Vagina (tissue), 2 donors: ENCODE measurements around the gene ALKBH3. TPM values are rescaled to one million over a fixed set of nuclear protein-coding genes. Genes with fewer than 3 reads are reported as not detected.

ENCODE experiments used
- DNase-seq, 2 donors: peaks; one replicate each; pipeline ENCODE4 v3.0.0-alpha.2; 2017; ENCODE audit errors: extremely low spot score in 2 of 2
- H3K27ac ChIP-seq: fragments of 200-600 bp; sonication (generic); one replicate; pipeline ENCODE4 v1.5.1; 2019
- H3K27me3 ChIP-seq: fragments of 200-600 bp; sonication (generic); one replicate; pipeline ENCODE4 v1.5.1; 2019
- H3K36me3 ChIP-seq, 2 donors: fragments of 200-600 bp; sonication (generic); one replicate each; pipeline ENCODE4 v1.5.1; 2017 to 2019
- H3K4me1 ChIP-seq: fragments of 200-600 bp; sonication (generic); one replicate; pipeline ENCODE4 v1.5.1; 2019
- H3K4me3 ChIP-seq, 2 donors: fragments of 200-600 bp; sonication (generic); 1 replicate in 1 of 2; 2 replicates in 1 of 2; pipeline ENCODE4 v1.5.1; 2016 to 2019
- H3K9me3 ChIP-seq: fragments of 200-600 bp; sonication (generic); one replicate; pipeline ENCODE4 v1.5.1; 2019
- CTCF ChIP-seq, 3 experiments: fragments of 450-650 bp in 2 of 3; fragments of 200-600 bp in 1 of 3; sonication (generic) in 1 of 3; IDR thresholded peaks; one replicate each; pipeline ENCODE4 v1.5.1; 2017 to 2019; ENCODE audit warnings: antibody characterized with exemption in 3 of 3, mild to moderate bottlenecking in 2 of 3, moderate library complexity in 2 of 3
- POLR2A ChIP-seq, 2 donors: fragments of 450-650 bp; IDR thresholded peaks; one replicate each; pipeline ENCODE4 v1.6.1; 2017; ENCODE audit warnings: antibody characterized with exemption in 2 of 2, mild to moderate bottlenecking in 2 of 2, moderate library complexity in 2 of 2
- POLR2AphosphoS5 ChIP-seq, 2 donors: sonication (generic); formaldehyde crosslinking; IDR thresholded peaks; one replicate each; pipeline ENCODE4 v1.9.0; 2017; ENCODE audit warnings: antibody characterized with exemption in 2 of 2, mild to moderate bottlenecking in 2 of 2, low read depth in 1 of 2; ENCODE audit not compliant: insufficient read depth in 1 of 2
- intact Hi-C: fragments of 100-400 bp; cut with DNase I; formaldehyde crosslinking; loops from one replicate; pipeline ENCODE4 v1.15.1; 2023
- total RNA-seq: library from RNA; depleted of rRNA; stranded (reverse); fragments of >200 nt; gene quantifications from one replicate; pipeline ENCODE4 v1.2.3, GENCODE V29; 2016

The ALKBH3 gene
- total RNA-seq, 1 donor from 2014 or later: 33.4 TPM

- no peak for DNase-seq
- Histone ChIP-seq H3K27me3 (no peaks in the 10 kb centered on the region), H3K9me3 (no peaks in the 10 kb centered on the region), H3K4me3 (no peak overlapping the region), H3K4me1 (peaks cover 13% of the 10 kb centered on the region), H3K36me3 (no peaks in the 10 kb centered on the region), H3K27ac (no peak overlapping the region)
- intact Hi-C loops: no loop called here
- no peak for TF ChIP-seq CTCF (IDR thresholded peaks at IDR 0.05)
- no peak for TF ChIP-seq POLR2AphosphoS5 (IDR thresholded peaks at IDR 0.05; ENCODE audit: insufficient read depth in 1 of 2, low read depth in 1 of 2)
- no peak for TF ChIP-seq POLR2A (IDR thresholded peaks at IDR 0.05)
Measured at GRCh38 chr11:43933226-43933607, 52.6 kb downstream of the ALKBH3 start.

DNA sequence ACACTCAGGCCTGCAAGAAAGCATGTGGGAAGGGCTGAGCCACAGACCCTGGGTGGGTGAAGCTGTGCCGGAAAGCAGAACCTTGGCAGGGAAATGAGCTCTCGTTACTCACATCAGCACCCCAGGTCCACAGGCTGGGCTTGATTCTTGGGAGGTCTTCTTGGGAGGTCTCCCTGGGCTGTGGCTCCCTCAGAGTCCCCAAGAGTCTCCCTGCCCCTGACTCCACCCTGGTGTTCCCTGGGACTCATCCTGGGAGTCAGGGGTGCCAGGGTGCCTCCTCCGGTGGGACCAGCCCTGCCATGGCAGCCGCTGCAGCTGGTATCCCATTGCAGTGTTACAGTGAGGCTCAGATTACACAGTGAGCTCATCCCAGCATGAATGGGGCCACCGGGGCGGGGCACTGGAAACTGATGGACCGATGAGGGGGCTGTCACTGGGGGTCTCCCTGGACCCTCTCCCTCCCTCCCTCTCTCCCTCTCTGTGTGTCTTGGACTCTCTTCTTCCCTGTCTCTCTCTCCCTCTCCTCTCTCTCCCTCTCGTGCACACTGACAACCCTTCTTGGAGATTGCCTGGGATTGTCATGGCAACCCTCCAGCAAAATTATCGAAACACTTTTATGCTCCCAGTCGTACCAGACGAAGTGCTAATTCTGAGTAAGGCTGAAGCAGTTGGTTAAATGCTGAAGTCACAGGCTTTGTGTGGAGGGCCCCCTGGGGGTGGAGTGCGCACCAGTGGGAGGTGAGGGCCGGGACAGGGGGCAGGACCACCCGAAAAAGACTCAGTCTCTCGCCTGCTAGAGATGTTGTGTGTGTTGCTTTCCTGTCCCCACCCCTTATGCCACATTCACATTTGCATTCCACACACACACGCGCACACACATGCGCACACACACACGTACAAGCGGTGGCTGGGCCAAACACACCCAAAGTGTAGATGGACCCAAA is 53.2 kb downstream of the ALKBH3 start:
- H3K27me3 ChIP-seq: no peaks in the 10 kb centered on the region
- TF ChIP-seq POLR2AphosphoS5 (IDR thresholded peaks at IDR 0.05; ENCODE audit: insufficient read depth in 1 of 2, low read depth in 1 of 2) (no peak), POLR2A (IDR thresholded peaks at IDR 0.05) (no peak), CTCF (IDR thresholded peaks at IDR 0.05) (no peak)
- no peak overlapping the region for H3K4me3 ChIP-seq
- H3K4me1 ChIP-seq: peaks cover 13% of the 10 kb centered on the region
- DNase-seq: no peak
- intact Hi-C loops: no loop called here
- no peaks in the 10 kb centered on the region for H3K36me3 ChIP-seq
- H3K27ac ChIP-seq: no peak overlapping the region
- no peaks in the 10 kb centered on the region for H3K9me3 ChIP-seq

- H3K27ac ChIP-seq: no peak overlapping the region
- H3K4me3 ChIP-seq: no peak overlapping the region
- intact Hi-C loops: no loop called here
- H3K4me1 ChIP-seq: peaks cover 13% of the 10 kb centered on the region
- H3K36me3 ChIP-seq: no peaks in the 10 kb centered on the region
- TF ChIP-seq POLR2AphosphoS5 (IDR thresholded peaks at IDR 0.05; ENCODE audit: insufficient read depth in 1 of 2, low read depth in 1 of 2): no peak
- no peak for TF ChIP-seq CTCF (IDR thresholded peaks at IDR 0.05)
- TF ChIP-seq POLR2A (IDR thresholded peaks at IDR 0.05): no peak
- no peak for DNase-seq
- no peaks in the 10 kb centered on the region for H3K9me3 ChIP-seq
- H3K27me3 ChIP-seq: no peaks in the 10 kb centered on the region
Measured at GRCh38 chr11:43934601-43935423, 54.2 kb downstream of the ALKBH3 start.

GRCh38 chr11:43935424-43935979 is 54.9 kb downstream of the ALKBH3 start:
- Histone ChIP-seq H3K27ac (no peak overlapping the region), H3K4me1 (peaks cover 13% of the 10 kb centered on the region), H3K36me3 (no peaks in the 10 kb centered on the region), H3K4me3 (no peak overlapping the region), H3K9me3 (no peaks in the 10 kb centered on the region), H3K27me3 (no peaks in the 10 kb centered on the region)
- DNase-seq: no peak
- TF ChIP-seq CTCF (IDR thresholded peaks at IDR 0.05) (no peak), POLR2AphosphoS5 (IDR thresholded peaks at IDR 0.05; ENCODE audit: insufficient read depth in 1 of 2, low read depth in 1 of 2) (no peak), POLR2A (IDR thresholded peaks at IDR 0.05) (no peak)
- intact Hi-C loops: no loop called here
